Activated CD4-positive, CD25-positive, alpha-beta regulatory T cell treated with anti-CD3 and anti-CD28 coated beads, Interleukin-2, amount 50 U/mL, for 16 hours (primary cell): ENCODE data around the gene CTSC.
"Not testable (repeated sequence)": the region's sequence is repeated elsewhere in the genome, so short reads cannot be mapped to it uniquely, and the experiment has no call there.

Experiments used
- DNase-seq: peaks from one replicate; pipeline ENCODE4 v3.0.0-alpha.2; 2020; ENCODE audit warnings: low read depth, low spot score

The CTSC gene

GRCh38 chr11:88352139-88352538 is 14.6 kb upstream of the CTSC start:
- DNase-seq: no peak

GRCh38 chr11:88348870-88349269 is 11.3 kb upstream of the CTSC start:
- DNase-seq: no peak

DNA sequence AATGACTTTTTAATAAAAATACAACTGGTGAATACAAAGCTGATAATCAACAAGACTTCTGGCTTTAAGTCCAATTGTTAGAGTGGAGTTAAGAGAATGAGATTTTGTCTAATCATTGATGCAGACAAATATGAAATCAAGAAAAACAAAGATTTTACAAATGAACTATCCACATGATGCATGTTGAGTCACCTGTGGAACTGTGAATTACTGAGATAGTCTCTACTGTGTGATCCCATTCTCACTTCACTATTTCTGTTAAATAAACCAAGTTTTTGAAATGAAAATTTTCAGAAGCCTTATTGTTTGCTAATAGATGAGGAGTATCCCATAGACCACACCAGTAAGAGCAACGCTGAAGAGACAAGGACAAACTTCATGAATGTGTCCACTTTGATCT is 8.4 kb upstream of the CTSC start:
- DNase-seq: no peak

DNA sequence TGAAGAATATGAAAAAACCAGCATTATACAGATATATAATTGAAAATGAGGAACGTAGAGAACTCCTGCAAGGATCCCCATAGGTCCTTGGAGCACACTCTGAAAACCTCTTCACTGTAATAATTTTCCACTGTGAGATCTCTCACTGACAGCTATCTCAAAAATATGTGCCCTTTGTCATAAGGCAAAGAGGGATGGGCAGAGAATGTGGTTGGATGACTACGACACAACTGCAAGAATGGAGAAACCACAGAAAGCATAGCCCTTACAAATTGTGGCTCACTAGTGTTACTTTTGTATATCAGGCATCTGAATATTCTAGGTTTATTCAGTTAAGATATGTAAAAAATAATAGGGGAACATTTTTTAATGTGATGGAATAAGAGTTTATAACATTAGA is 7.9 kb upstream of the CTSC start:
- no peak for DNase-seq

DNA sequence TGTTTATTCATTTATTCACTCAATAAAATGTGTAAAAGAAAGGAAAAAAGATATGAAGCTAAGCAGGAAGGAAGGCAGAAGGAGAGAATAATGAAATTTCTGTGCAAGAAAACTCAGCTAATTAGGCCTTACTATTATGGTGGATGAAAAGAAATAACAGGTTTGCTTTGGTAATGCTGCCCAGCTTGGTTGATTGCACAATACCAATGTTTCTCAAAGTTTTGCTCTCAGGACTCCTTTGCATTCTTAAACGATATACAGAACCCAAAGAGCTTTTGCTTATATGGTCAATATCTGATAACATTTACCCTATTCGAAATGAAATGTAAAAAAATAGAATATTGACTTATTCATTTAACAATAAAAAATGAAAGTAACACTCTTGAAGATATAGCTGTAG is 7.3 kb upstream of the CTSC start:
- no peak for DNase-seq

DNA sequence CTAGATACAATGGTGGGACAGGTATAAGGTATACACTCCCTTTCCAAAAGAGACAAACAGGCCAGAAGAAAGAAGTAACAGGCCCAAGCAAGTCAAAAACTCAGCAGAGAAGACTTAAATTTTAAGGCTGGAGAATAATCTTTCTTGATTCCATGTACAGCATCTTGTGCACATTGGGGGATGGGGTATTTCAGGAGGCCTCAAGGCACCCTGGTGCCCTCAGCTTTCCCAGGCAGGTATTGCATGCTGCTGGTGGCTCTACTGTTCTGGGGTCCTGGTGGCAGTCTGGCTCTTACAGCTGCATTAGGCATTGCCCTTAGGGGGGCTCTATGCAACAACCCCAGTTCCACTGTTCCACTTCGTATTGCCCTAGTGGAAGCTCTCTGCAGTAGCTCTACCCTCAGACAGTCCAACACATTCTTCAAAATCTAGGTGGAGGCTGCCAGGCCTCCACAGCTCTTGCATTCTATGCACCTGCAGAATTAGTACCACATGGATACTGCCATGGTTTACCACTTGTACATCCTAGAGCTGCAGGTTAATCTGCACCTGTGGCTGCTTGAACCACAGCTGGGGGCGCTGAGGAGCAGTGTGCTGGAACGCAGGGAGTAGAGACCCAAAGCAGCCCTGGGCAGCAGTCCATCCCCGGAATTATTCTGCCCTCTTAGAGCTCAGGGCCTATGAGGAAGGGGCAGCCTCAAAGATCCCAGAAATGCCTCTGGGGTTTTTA is 4.2 kb upstream of the CTSC start:
- no peak for DNase-seq

DNA sequence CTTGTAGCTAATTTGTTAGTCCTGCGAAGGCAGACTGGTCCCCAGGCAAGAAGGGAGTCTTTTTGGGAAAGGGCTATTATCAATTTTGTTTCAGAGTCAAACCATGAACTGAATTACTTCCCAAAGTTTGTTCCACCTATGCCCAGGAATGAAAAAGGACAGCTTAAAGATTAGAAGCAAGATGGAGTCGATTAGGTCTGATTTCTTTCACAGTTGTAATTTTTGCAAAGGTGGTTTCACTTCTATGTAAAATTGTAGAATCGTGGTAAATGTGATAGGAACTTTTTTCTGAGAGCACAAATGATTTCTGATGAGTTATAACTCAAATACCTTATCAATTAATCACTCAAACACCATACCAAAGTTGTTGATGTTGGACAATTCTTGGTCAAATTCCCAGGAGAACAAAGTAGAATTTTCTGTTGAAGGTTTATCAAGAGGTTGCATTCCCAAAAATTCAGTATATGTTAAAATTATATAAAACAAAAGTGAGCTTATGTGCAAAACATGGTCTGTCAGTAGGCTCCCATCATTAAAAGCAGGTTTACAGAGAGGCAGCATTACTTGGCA is 2.9 kb upstream of the CTSC start:
- no peak for DNase-seq

DNA sequence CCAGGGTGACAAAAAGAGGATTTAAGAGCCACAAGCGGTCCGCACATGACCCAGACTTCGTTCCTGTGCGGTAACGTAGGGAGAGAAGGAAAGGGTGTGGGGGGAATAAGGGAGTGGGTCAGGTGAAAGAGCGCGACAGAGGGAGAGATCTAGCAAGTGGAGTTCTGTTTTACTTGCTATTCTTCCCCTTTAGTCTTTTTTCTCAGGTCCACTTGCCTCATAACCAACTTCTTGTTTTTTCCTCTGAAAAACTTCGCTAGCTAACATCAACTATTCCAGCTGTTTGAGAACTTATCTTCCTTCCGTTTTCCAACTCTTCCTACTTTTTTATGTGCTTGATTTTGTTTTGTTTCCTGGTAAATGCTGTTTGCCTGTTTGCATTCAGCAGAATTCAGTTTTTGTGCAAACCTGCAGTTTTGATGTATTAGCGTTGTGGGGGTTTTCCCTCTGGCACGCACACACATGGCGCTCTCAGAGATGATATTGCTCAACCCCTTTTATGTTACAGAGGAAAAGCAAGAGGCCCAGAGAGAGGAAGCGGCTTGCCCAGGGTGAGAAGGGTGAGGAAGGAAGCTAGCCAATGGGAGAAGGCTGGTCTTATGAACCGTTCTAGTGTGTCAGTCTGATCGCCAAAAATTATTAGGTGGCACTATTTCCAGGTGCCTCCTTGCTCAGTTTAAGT is 592 bp upstream of the CTSC start:
- no peak for DNase-seq

DNA sequence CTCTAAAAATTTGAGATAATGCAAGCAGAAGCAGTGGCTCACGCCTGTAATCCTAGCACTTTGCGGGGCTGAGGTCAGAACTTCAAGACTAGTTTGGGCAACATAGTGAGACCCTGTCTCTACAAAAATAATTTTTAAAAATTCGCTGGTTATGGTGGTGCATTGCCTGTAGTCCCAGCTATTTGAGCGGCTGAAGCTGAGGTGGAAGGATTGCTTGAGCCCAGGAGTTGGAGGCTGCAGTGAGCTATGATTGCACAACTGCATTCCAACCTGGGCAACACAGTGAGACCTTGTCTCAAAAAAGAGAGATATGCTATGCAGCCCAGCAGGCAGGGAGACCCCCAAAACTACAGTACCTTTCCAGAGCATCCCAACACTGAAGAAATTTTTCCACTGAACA is 2.3 kb downstream of the CTSC start:
- no peak for DNase-seq

GRCh38 chr11:88333862-88334261 is 3.7 kb downstream of the CTSC start:
- no peak for DNase-seq

GRCh38 chr11:88332851-88333250 is 4.7 kb downstream of the CTSC start:
- DNase-seq: no peak

GRCh38 chr11:88330826-88331428 is 6.6 kb downstream of the CTSC start:
- no peak for DNase-seq

GRCh38 chr11:88329563-88330250 is 7.8 kb downstream of the CTSC start:
- no peak for DNase-seq

- DNase-seq: no peak
Measured at GRCh38 chr11:88327462-88328143, 9.9 kb downstream of the CTSC start.

DNA sequence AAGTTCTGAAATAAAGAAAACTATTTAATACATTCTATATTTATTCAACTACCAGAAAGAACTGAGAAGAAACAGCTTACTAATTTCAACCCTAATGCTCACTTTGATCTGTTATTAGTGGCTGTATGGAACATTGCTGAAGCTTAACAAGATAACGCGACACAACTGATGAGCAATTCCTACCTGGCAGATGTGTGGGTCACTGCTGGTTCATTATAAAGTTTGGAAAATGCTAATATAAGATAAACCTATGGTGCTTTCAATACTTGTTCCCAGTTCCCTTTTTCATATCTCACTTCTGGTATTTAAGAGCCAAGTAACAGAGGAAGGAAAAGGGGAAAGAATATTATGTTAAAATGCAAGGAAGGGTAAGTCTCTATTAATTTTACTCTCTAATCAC is 10.5 kb downstream of the CTSC start:
- no peak for DNase-seq

- DNase-seq: no peak
Measured at GRCh38 chr11:88326099-88326498, 11.4 kb downstream of the CTSC start.

DNA sequence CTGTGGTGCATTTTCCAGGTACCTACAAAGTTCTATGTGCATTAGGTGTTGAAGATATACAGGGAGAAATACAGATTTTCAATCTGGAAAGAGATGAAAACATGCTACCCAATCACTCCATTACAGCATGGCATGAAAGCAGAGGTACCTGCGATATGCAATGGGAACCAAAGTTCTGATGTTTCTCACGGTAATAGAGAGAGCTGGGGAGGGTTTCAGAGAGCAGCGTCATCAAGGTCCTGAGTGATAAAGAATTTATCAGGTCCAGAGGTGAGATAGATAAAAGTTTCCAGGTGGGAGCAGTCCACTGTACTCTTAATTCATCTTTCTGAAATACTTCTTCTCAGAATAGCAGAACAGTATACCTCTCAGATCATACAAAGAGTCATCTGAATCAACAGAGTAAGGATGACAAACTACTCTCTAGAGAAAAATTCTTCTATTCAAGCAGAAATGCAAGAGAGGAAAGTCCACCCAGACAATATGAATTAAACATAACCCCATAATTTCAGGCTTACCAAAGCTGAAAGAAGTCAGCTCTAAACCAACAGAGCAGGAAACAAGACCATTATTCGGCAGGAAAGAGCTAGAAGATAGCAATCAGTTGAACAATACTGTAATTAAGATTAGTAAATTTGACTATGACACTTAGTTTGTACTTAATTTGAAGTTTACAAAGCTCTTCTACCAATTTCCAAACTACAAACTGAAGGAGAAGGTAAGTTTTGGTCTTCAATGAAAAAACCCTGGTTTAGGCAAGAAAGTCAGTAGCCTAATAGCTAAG is 12.8 kb downstream of the CTSC start:
- no peak for DNase-seq

GRCh38 chr11:88322881-88323280 is 14.7 kb downstream of the CTSC start:
- not testable (repeated sequence) for DNase-seq

GRCh38 chr11:88321412-88321811 is 16.1 kb downstream of the CTSC start:
- not testable (repeated sequence) for DNase-seq

GRCh38 chr11:88320149-88320559 is 17.4 kb downstream of the CTSC start:
- DNase-seq: no peak

DNA sequence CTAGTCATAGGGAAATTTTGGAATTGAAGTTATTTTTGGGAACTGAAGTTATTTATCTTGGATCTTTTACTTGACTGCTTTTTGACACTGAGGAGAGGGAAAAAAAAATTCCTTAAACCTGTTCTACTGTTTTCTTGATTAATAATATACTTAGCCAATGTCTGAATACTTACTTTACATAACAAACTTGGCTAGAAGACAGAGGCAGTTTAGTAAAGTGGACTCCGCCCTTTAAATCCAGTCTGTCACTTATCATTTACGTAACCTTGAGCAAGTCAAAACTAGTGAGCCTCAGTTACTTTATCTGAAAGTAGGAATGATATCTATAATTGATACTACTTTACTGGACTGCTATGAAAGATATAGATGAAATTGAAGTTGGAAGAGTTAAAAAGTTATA is 19.5 kb downstream of the CTSC start:
- DNase-seq: no peak
